NCI-H1105 treated with DMSO at 0.1 percent for 48 hours (cell line): ENCODE data around the gene AP1AR.
"Not testable (repeated sequence)": the region's sequence is repeated elsewhere in the genome, so short reads cannot be mapped to it uniquely, and the experiment has no call there.

Experiments
- DNase-seq: peaks from one replicate; lab custom pipeline; 2025; lab: John Stamatoyannopoulos, UW

Gene AP1AR

DNA sequence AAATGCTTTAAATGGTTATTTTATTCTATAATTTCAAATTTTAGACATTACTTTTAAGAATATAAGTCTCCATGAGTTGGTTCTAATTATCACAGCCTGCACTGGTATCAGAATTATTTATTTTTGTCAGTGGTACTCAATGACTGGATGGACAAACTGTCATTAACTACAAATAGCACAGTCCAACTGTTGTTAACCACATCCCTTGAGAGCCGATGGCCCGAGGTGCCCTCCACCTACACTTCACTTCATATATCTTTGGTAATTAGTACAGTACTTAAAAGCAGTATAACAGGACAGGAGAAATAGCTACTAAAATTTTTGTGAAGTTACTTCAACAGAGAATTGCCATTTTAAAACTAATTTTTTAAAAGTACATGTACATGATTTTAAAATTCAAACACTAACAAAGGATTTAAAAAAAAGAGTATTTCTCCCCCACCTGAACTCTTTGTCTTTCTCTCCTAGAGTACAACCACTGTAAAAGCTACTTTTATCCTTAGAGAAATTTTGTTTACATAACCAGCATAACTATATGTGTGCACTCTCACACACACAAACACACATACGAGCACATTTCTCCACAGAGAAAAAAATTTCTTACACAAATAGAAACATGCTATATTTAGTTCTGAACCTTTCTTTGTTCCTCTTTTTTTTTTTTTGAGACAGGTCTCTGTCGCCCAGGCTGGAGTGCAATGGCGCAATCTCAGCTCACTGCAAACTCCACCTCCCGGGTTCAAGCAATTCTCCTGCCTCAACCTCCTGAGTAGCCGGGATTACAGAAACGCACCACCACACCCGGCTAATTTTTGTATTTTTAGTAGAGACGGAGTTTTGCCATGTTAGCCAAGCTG lies 47.7 kb downstream of the AP1AR start:
- DNase-seq, result no peak

DNA sequence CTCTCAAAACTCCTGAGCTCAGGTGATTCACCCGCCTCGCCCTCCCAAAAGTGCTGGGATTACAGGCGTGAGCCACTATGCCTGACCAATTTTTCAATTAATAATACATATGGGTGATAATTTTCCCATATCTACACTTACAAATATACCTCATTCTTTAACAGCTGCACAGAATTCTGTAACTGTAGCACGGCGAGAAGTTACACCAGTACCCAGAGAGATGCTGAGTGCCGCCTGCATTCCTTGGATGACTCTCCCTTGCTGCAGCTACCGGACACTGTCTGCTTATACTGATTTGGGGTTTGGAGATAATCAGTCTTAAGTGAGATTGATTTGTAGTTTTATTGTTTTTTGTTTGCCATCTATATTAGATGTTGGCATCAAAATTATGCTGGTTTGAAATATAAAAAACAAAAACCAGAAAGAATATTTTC lies 48.3 kb downstream of the AP1AR start:
- DNase-seq, result no peak

DNA sequence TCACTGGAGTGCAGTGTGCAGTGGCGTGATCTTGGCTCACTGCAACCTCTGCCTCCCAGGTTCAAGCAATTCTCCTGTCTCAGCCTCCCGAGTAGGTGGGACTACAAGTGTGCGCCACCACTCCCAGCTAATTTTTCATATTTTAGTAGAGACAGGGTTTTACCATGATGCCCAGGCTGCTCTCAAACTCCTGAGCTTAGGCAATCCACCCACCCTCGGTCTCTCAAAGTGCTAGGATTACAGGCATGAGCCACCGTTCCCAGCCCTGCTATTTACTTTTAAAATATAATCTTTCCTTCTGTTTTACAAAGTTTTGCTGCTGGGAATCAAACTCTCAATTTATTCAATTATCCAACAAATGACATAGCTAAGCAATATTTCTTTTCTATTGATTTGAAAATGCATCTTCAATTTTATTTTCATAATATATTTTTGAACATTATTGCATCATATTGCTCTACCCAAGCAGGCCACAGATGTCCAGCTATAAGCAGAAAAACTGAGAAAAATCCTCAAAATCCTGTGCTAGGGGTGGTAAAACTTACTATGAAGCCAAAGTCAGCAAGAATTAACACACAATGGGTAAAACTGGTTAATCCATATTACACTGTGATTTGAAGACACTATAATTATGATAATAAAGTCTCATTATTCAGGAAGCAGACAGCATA lies 48.9 kb downstream of the AP1AR start:
- no peak for DNase-seq

DNA sequence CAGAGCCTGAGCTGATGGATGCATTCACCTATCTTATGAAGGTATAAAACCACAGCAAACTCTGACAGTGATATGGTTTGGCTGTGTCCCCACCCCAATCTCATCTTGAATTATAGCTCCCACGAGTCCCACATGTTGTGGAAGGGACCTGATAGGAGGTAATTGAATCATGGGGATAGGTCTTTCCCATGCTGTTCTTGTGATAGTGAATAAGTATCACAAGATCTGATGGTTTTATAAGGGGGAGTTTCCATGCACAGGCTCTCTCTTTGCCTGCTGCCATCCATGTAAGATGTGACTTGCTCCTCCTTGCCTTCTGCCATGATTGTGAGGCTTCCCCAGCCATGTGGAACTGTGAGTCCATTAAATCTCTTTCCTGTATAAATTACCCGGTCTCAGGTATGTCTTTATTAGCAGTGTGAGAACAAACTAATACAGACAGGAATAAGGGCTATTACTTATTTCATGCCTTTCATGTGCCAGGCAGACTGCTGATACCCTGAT lies 50.4 kb downstream of the AP1AR start:
- DNase-seq, result not testable (repeated sequence)

DNA sequence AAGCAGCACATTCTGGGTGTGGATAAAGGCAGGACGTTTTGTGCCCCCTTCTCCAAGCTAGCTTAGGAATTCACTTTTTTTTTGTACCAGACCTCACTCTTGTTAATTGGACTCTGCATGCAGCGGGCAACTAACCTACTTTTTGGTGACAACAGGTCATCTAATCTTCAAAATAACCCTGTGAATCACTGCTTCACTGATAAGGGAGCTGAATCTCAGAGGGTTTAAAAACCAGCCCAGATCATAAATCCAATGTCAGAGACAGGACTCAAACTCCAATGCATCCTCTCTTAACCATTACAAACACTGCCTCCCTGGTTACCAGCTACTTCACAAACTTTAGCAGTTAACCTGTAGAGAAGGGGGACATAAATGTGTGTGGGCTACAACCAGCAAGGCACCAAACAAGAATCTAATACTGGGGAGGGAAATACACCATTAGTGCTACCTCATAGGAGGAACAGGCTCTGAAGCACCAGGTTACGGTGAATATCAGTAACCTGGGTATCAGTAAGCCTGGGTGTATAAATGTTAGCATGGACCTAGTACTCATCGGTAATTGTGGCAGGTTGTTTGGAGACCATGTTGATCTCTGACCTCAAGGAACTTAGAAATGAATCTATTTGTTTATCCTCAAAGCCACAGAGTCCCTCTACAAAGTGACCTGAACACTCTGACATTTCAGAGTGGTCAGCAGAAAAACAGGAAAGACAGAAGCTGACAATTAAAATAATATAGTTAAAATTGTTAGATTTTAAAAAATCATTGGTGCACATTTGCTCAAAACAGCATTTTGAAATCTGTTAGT lies 51.5 kb downstream of the AP1AR start:
- no peak for DNase-seq

DNA sequence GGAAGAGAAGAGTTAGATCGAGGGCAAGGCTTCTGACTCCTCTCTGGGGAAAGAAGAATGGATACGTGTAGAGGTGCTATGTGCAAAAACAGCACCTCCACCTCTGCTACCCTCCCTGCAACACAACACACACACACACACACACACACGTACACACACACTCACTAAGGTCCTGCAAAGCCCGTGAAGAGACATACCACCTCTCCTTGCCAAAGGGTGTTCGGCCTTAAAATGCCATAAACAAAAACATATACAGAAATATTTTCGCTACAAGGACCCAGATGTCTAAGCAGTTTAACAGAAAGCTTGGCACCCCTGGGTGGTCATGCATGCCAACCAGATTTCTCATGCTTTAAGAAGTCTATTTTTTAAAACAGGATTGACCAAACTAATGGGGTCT lies 52.6 kb downstream of the AP1AR start:
- DNase-seq, result no peak

DNA sequence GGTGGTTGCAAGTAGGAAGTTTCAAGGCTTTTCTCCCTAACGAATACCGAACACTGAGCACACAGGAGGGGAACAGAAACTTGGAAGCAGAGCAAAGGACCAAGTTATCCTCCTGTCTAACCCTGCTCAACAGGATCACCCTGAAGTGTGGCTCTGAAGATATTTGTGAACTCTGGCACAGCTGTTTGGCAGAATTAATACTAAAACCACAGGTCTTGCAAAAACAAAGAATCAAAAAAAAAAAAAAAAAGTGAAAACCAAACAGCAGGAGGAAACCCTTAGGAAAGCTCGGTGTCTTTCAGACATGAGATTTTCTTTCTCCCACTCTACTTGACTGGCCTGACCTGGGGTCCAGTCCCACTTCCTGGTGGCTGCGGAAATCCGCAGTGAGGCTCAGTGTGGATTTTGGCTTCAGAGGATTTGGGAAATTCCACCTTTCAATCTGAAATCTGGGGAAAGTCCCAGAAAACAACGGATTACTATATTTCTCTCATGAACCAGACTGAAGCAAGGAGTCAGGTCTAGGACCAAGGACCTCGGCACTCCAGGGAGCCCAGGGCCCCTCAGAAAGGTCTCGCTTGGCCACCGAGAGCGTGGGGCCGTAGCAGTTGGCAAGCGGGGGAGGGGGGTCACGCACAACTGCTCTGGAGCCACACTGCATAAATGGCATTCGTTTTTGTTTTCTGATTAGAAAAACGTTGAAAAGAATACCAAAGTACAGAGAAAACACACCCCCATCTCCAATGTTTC lies 53.2 kb downstream of the AP1AR start:
- no peak for DNase-seq

DNA sequence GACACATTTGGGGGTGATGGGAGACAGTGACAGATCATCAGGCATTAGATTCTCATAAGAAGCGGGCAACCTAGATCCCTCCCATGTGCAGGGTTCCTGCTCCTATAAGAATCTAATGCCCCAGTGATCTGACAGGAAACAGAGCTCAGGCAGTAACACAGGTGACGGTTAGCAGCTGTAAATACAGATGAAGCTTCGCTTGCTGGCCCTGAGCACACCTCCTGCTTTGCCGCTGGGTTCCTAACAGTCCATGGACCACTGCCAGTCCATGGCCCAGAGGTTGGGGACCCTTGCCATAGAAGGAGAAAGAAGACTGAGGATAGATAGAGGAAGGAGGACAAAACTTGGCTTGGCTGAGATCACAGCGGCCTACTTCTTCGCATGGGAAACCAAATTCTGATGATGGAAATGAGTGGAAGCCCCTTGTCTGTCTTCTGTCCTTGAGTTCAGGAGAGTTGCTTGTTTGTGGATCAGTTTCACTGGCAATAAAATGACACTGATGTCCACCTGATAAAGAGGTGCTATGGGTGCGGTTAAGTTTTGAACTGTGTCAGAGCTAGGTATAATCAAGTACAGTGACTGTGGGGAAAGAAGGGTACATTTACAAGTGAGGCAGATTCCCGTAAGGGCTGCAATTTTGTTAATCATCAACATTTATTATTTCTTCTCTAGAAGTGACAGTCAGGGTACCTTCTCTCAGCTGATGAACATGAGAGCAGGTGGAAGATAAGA lies 55.8 kb downstream of the AP1AR start:
- no peak for DNase-seq

DNA sequence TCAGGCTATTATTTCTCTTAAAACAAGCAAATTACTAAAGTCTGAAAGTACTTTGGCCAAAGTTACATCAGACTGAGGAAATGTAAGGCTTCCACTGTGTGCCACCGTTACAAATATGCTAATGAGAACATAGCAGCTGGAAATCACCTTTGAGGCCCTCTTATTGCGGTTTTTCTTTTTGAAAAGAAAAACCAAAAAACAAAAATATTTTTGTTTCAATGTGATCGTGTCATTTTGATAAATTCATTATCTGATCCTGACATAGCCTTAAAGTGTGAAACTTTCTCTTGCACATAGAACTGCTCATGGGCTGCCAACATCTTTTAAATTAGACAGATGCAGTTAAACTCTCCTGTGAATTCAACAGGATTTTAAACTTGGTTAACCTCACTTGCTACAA lies 56.9 kb downstream of the AP1AR start:
- no peak for DNase-seq

DNA sequence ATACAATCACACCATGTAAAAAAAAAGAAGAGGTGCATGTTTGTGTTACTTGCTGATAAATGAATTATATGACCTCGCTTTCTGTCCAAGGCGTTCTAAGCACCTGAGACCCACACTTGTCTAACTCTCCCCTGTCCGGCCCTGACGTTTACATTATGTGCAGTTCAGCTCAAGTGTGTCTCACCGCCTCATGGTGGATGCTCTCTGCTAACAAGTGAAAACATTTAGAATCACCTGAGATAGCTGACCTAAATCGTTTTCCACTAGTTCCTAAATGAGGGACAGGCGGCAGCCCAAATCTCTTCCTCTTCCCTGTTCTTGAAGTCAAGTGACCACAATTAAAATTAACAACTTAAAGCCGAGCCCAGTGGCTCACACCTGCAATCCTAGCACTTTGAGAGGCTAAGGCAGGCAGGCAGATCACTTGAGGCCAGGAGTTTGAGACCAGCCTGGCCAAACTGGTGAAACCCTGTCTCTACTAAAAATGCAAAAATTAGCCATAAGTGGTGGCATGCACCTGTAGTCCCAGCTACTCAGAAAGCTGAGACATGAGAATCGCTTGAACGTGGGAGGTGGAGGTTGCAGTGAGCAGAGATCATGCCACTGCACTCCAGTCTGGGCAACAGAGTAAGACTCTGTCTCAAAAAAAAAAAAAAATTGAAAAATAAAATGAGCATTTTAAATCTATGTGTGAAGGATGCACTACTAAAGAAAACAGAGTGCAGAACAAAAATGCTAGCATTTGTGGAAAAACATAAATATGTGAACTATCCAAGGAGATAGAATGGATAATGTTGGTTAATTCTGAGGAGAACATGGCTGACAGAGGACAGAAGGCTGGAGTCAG lies 58.0 kb downstream of the AP1AR start:
- no peak for DNase-seq

DNA sequence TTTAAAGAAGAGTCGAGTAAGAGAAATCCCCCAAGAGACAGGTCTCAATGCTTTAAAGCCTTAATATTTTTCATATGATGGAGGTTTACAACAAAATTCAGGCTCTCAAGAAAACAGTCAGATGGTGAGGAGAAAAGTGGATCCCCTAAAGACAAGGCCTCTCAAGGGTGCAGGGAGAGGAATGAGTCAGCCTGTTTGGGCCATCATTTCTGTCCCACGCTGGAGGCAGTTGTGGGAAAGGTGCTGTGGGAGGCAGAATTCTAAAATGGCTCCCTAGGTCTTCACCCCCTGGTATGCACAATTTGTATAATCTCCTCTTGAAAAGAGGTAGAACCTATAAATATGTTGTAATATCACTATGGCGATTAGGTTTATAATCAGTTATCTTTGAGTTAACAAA lies 58.8 kb downstream of the AP1AR start:
- no peak for DNase-seq

DNA sequence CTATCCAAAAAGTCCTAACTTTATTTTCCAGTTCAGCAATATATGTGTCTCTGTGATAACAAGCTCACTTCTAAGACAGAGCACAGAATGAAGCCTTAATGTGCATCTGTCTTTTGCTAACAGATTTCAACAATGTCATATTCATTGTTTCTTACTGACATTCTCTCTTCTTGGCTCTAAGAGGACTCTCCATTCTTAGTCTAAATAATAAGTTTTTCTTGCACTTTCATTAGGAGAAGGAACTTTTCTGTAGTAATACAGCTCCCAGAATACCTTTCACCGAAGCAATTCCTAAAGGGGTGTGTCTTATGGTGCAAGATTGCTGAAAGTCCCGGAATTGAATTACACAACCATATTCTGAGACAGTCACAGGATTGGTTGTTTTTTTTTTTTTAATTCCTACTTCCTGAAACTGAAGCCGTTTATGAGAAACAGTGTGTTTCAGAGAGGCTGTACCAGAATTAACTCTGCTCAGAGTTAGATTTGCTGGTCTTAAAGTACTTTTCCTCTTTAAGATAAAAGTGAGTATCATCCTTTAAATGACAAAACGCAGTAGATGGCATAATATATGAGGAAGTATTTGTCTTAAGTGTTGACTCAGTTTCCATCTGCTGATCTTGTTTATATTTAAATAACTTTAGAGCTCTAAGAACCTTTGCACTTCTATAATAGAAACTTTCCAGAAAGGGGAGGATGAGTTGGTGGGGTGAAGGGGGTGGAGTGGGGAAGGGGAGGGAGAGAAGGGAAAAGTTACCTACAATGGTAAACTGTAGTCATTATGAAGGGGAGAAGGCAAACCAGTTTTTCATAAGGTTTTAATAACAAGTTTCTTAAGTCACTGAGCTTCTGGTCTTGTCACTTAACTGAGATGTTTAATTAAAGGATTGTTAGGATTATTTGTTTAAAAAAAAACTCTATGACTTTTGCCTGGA lies 65.6 kb downstream of the AP1AR start, which contains the start of gene ALPK1:
ALPK1 (plus strand) TSS at position 421 of the 932 bp plus-strand sequence.
- no peak for DNase-seq

DNA sequence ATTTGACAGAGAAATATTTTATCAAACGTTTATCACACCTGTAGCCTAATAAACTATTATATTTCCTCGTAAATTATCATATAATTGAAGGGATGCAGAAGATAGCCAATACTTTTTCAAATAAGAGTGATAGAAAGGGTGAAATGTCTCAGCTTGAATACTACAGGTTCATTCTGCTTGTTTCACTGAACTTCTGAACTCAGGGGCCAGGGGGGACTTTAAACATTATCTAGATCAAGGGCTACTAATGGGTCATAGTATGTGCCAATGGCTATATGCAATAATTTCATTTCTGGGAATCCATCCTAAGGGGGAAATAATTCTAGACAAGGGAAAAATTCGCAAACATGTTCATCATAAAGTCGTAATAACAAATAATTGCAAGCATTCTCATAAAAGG lies 68.1 kb downstream of the AP1AR start:
- no peak for DNase-seq

DNA sequence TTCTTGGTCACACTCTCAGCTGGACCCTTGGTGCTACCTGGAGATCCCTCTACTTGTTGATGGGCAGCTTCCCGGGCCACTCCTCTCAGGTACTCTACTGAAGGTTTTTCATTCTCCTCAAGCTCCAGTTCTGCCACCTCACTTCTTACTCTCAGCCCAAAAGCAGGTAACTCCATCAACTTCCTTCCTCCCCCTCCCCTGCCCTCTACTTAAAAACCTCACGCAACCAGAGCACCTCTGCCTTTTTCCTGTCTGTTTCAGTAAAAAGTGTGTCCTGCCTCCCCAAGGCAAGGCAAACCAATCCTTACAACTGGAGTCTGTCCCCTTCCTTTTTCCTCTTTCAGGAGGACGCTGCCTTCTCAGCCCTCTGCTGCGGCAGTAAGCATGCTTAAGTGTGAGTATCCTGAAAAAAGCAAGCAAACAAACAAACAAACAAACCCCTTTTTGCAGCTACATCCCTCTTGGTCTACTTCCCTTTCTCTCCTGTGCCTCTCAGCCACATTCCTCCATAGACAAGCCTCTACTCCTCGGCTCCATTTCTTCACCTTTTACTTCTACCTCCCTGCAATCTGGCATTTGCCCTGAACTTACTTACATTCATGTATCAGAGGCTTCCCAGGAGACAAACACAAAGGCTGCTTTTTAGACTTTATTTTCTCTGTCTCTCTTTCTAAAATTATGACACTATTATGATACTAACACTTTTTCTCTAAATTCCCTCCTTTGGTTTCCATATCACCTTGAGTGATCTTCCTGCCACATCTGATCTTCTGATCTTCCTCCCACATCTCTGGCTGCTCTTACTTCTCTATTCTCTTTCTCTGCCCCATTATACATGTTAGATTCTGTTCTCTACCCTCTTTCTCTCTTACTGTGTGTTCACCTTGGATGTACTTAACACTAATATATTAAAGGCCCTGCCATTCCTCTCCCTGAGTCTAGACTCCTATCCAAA lies 71.0 kb downstream of the AP1AR start:
- no peak for DNase-seq

DNA sequence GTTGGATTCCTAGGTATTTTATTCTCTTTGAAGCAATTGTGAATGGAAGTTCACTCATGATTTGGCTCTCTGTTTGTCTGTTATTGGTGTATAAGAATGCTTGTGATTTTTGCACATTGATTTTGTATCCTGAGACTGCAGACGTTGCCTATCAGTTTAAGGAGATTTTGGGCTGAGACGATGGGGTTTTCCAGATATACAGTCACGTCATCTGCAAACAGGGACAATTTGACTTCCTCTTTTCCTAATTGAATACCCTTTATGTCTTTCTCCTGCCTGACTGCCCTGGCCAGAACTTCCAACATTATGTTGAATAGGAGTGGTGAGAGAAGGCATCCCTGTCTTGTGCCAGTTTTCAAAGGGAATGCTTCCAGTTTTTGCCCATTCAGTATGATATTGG lies 73.9 kb downstream of the AP1AR start:
- DNase-seq, result not testable (repeated sequence)

DNA sequence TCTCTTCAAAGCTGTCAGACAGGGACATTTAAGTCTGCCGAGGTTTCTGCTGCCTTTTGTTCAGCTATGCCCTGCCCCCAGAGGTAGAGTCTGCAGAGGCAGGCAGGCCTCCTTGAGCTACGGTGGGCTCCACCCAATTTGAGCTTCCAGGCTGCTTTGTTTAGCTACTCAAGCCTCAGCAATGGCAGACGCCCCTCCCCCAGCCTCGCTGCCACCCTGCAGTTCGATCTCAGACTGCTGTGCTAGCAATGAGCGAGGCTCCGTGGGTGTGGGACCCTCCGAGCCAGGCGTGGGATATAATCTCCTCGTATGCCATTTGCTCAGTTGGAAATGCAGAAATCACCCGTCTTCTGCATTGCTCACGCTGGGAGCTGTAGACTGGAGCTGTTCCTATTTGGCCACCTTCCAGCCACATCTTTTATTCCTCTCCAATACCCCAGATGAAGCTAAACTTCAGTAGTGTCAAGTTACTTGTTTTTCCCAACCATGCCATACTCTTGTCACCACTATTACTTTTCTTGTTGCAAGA lies 77.7 kb downstream of the AP1AR start:
- DNase-seq, result peak; percentile 29

DNA sequence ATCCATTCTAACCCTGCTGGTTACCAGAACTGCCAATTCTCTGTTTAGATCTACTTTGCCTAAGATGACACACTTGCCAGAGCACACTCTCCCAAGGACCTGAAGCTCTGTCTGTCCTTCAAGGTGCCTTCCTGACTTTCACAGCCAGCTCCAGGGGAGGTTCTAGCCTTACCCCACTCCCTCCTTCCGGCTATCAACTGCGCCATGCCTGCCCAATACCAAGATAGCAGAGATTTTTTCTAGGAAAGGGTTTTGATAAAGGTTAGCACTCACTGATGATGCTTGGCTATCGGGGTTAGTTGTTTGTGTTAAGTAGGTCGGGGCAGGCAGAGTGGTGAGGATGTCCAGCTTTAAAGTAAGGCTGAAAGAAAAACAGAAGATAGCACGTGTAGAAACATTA lies 79.9 kb downstream of the AP1AR start:
- DNase-seq, result no peak
